ENCODE measurements around the gene ZNF22. TPM values are rescaled to one million over a fixed set of nuclear protein-coding genes. Genes with fewer than 3 reads are reported as not detected.

ZNF22 gene
- total RNA-seq, result 24.9 TPM

DNA sequence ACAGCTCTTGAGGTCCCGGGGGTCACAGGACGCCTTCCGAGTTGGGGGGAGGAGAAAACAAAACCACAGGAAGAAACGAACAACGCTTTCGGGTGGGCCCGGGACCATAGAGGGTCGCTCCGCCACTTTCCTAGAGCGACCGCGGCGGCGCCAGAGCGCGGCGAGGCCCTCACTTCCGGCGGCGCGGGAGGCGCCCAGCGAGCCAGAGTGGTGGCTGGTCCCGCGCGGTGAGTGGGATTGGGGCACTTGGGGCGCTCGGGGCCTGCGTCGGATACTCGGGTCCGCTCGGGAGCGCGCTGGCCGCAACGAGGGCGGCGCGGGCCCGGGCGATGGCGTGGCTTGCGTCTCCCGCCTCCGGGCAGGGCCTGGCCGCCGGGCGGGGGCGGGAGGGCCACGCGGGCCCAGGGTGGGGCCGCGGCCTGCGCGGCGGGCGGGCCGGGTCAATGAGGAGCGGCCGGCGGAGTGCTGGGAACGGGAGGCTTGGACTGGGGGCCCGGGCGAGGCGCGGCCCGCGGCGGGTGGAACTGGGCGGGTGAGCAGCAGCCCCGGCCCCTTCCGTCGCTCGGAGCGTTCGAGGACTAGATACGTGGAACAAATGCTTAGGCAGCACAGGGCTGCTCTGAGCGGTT, at the start of gene ZNF22:
Gene ZNF22 (plus strand): TSS at position 172 of the 629 bp plus-strand sequence. CDS start 2,446 bp downstream, outside the sequence.
- ATAC-seq (peak; percentile 58), DNase-seq (ENCODE audit: low spot score) (peak; percentile 85)
- intact Hi-C loops (cut with DNase I), result loop anchor here (2.0 kb wide), 1 partner anchor 20 kb away; no protein-coding TSS in a partner anchor

DNA sequence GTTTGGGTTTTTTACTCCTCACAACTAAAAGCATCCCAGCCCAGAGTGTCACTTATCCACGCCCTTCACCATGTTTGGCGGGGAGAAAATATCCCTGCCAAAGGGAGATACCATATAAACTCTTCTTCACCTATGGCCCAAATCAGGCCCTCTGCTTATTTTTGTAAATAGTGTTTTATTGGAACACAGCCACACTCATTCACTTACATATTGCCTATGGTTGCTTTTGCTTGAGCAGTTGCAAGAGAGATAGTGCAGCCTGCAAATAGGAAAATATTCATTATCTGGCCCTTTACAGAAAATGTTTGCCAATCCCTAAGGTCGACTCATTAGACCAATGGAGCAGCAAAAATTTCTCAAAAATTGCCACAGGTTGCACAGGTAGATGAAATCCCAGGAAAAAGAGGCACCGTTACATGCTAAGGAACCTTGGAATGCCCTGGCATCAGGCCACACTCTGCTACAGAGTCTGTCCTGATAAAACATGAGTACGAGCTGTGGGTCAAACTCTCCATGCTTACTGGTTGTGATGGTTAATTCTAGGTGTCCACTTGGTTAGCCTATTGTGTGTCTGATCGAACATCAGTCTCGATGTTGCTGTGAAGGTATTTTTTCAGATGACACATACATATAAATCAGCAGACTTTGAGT, 49.0 kb upstream of the ZNF22 start:
- no peak for ATAC-seq
- intact Hi-C loops (cut with DNase I), result no loop called here
- DNase-seq (ENCODE audit: low spot score), result no peak

DNA sequence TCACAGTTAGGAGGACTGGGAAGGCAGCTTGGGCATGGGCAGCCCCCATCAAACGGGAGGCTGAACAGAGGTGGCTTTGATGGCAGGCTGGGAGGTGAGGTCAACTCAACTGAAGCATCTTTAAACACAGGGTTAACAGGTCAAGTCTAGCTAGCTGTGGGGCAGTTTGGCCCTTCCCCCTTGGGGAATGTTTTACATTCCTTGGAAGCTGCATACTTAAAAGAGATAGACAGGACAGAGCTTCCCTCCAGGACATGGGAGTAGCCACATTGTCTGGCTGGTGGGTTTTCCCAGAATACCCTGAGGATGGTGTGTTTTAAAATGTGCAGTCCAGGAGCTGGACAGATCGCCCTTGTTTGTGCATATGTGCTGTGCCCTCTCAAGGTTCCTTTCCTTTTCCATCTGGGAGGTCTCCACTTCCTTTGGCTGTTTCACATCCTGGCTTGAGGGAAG, 47.9 kb upstream of the ZNF22 start:
- no peak for DNase-seq (ENCODE audit: low spot score)
- no peak for ATAC-seq

DNA sequence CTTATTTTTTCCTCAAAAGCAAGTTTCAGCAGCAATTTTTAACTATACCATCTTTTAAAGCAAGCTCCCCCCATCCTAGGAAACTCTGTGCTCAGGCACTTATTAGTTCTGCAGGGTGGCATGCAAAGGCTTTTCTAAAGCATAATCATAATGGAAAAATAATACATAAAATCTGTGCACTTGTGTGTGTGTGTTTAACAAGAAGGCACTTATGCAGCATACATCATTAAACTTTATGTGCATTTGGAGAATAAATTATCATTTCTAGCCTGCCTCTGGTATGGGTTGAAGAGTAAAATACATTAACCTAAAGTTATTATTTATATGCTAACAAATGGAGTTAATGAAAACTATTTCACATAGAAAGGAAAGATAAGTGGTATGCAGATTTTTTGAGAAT, 46.7 kb upstream of the ZNF22 start:
- no peak for ATAC-seq
- DNase-seq (ENCODE audit: low spot score), result no peak
- intact Hi-C loops (cut with DNase I), result no loop called here

More for the DNA sequence above, 47.9 kb upstream of the ZNF22 start:
- intact Hi-C loops (cut with DNase I), result no loop called here

- intact Hi-C loops (cut with DNase I), result no loop called here
- ATAC-seq (no peak), DNase-seq (ENCODE audit: low spot score) (no peak)
Observed at GRCh38 chr10:44954962-44955361, 45.8 kb upstream of the ZNF22 start.

GRCh38 chr10:44955413-44956070, 45.2 kb upstream of the ZNF22 start:
- intact Hi-C loops (cut with DNase I), result no loop called here
- ATAC-seq, result peak; percentile 20
- DNase-seq (ENCODE audit: low spot score), result no peak

DNA sequence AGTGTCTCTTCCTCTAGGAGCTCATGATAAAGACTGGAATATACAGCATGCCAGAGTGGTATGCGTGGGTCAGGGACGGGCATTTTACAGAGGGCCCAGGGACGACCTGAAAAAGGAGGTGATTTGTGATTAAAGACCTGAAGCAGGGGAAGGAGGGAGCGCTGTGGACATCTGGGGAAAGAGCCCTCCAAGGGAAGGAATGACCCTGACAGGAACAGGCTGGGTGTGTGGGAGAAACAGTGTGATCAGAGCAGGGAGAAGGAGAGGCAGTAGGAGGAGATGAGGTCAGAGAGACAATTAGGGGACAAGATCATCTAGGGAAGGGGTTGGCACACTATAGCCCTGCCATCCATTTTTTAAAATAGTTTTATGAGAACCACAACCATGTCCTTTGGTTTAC, 44.5 kb upstream of the ZNF22 start:
- ATAC-seq (no peak), DNase-seq (ENCODE audit: low spot score) (no peak)
- intact Hi-C loops (cut with DNase I), result no loop called here

DNA sequence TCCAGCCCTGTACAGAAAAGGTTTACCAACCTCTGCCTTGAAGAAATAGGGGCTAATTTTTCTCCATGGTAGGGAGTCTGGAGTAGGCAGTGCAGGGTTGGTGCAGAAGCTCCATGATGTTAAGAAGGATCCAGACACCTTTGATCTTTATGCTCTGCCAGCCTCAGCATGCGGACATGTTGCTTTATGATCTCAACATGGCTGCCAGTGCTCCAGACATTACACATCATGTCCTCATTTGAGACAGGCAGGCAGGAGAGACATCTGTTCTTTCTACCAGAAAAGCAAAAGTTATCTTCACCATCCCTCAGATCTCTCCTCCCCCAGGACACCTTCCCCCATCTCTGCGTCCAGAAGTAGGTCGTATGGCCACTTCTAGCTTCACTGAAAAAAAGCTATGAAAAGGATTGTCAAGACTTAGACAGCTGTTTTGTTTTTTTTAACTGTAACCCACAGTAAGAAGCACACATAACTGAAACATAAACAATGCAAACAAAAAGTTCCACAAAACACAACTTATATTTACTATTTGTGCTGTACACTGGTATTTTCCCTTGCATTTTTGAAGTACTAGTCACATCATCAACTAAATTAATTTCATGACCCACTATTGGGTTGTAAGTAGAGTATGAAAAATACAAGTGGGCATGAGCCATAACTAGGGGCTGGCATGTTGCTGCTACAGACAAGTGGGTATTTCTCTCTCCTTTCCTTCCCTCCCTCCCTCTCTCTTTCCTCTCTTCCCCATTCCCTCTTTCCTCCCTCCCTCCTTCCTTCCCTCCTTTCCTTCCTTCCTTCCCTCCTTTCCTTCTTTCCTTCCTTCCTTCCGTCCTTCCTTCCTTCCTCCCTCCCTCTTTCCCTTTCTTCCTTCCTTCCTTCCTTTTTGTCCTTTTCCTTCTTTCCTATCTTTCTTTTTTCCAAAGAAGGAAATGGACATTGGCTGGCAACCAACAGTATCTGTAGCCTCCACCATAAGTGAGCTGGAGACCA, 43.7 kb upstream of the ZNF22 start:
- ATAC-seq, result no peak
- no peak for DNase-seq (ENCODE audit: low spot score)
- intact Hi-C loops (cut with DNase I), result no loop called here

DNA sequence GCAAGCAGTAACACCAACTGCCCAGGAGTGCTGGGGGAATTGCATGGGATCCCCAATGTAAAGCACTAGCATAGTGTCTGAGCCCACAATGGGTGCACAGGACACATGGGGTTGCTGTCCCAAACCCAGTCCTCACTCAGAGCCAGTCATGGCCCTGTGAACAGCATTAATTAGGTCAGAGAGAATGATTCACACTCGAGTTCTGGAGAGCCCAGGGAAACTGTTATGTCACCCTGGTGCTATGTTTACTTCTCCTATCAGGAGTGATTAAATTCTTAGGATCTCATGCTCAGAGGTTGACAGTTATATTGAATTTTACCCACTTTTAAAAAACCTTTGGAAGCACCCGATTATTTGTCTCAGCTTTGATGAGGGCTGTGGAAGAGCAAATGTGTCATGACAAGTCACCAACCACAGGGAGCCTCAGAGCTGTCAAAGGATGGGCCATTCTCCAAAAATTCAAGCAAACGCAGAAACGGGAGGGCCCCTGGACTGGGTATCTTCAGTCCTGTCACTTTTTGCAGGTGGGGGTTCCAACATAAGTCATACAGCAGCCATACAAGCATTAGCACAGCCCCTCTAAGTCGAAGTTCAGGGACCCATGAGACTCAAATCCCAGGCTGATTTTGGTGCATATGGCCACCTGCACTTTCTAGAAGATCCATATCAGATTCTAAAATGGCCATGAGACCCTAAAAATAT, 42.4 kb upstream of the ZNF22 start:
- ATAC-seq (peak; percentile 20), DNase-seq (ENCODE audit: low spot score) (no peak)
- intact Hi-C loops (cut with DNase I), result no loop called here

DNA sequence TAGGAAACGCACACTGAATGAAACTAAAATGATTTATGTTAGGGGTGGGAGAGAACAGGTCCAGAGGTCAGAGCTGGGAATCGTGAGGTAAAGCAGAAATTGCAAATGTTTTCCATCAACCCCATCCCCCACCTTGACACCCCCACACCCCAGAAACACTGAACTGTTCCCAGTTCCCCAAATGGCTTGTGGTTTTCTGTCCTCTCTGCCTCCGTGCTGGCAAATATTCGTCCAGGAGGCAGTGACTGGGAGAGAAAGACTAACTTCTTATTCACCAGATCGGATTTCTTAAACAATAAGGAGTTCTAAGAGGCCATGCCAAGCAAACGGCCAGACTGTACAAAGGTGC, 41.9 kb upstream of the ZNF22 start:
- no peak for DNase-seq (ENCODE audit: low spot score)
- intact Hi-C loops (cut with DNase I), result no loop called here
- ATAC-seq, result no peak

DNA sequence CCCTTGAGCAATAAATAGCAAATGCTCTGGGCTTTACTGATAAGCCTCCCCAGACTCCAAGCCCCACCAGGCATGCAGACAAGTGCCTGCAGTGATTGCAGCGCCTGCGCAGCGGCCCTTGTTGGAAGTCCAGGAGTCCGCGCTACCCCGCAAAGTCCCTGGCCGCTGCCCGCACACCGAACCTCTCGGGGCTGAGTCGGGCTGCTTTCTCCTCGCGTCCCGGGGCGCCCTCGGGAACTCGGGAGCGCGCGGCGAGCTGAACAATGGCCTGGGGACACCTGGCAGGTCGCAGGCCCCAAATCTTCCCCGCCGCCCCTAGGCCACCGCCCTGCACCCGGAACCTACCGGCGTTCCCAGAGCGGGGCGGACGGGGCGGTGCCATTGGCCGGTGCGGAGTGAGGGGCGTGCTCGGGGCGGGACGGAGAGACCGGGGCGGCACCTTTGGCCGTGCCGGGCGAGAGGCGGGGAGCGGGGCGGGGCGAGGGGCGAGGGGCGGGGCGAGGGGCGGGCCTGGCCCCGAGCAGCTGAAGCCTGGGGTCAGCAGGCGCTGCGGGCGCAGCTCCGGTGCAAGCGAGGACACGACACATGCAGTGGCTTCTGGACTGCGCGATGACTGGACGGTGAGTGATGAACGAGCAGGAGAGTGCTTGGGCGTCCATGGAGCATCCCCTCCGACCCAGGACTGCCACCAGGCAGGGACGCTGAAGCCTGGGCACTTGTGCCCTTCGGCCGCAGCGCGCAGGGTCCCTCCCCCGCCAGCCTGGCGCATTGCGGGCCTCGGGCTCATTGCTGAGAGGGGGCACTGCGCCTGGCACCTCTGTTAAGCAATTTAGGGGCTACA, 41.3 kb upstream of the ZNF22 start, which contains the start of gene RASSF4:
Gene RASSF4 (plus strand): TSS at position 556 of the 841 bp plus-strand sequence. CDS start 10,401 bp downstream, outside the sequence.
- intact Hi-C loops (cut with DNase I), result no loop called here

GRCh38 chr10:44960088-44960460, 40.6 kb upstream of the ZNF22 start:
- no peak for ATAC-seq
- intact Hi-C loops (cut with DNase I), result no loop called here
- DNase-seq (ENCODE audit: low spot score), result no peak

More for the DNA sequence above, 41.3 kb upstream of the ZNF22 start, which contains the start of gene RASSF4:
- DNase-seq (ENCODE audit: low spot score) (peak; percentile 97), ATAC-seq (peak; percentile 91)

DNA sequence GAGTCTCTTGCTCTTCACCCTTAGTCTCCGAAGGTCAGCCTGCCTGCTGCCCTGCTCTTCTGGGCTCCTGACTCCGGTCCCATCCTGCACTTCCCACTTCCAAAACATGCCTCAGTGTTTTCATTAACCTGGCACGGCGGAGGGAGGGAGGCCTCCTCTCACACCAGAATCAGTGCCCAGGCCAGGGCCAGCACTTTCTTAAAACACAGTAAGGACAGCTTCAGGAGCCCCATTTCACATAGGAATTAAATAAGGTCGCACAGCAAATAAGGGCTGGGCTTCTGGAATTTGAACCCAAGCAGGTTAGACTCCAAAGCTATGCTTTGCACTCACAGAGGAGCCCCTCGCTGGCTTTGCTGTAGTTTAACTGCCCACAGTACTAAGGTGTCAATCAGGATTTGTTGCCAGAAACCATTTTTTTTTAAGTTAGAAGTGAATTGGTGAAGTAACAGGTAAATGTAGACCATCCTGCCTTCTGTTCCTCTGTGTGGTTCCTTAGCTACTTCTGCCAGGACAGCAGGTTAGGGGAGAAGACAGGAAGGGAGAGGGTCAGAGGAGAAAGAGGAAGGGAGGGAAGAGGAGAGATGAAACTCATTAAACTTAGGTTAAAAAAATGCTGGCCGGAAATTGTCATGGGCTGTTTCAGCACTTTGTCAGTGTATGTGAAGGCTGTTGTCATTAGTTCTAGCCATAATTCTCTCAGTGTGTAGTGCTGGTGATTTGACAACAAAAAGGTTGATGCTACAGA, 40.1 kb upstream of the ZNF22 start:
- intact Hi-C loops (cut with DNase I), result no loop called here
- DNase-seq (ENCODE audit: low spot score) (no peak), ATAC-seq (no peak)

GRCh38 chr10:44961230-44961571, 39.5 kb upstream of the ZNF22 start:
- DNase-seq (ENCODE audit: low spot score), result no peak
- intact Hi-C loops (cut with DNase I), result no loop called here

DNA sequence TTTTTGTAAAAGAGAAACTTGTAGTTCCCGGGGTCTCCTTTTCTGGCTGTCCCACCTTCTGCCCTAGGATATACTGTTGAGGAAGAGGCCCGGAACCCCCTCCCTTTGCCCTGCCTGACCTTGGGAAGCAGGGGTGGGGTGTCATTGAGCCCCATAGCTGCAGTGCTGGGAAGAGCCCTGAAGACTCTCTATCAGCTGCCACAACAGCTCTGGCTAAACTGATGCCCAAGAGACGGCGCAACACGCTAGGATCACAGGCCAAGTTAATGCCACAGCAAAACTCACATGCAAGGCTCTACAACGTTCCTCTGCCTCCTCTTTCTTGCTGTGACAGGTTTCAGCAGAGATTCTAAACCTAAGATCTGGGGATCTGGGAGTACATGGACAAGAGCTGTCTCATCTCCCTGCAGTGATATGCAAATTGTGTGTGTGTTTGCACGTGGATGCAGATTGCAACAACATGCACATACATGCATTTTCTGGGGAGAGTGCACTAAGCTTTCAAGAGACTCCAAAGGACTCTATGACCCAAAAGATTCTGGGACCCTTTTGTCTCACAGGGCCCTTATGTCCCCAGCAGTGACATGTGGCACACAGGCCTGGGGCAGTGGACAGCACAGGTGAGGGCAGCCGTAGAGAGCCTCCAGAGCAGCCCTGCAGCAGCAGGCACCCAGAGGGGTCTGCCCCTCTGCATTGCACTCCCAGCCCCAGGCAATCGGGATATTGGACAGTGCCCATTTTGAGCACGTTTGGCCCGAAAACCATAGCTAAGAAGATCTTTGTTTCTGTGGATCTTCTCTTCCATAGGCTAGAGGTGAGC, 38.6 kb upstream of the ZNF22 start:
- no peak for DNase-seq (ENCODE audit: low spot score)
- intact Hi-C loops (cut with DNase I), result no loop called here

More at GRCh38 chr10:44961230-44961571, 39.5 kb upstream of the ZNF22 start:
- ATAC-seq, result no peak

More for the DNA sequence above, 38.6 kb upstream of the ZNF22 start:
- ATAC-seq, result no peak

Measured in sciatic nerve (tissue), 2 donors.